Esophagus muscularis mucosa (tissue), 4 donors: ENCODE measurements around the gene CROCC2. TPM values are rescaled to one million over a fixed set of nuclear protein-coding genes. Genes with fewer than 3 reads are reported as not detected.

Source experiments
- DNase-seq: peaks from one replicate; pipeline ENCODE4 v3.0.0-alpha.2; 2017; ENCODE audit errors: extremely low spot score
- H3K27ac ChIP-seq, 4 donors: fragments of 200-600 bp; sonication (generic); replicated peaks in 1 of 4; 1 replicate in 3 of 4; 2 replicates in 1 of 4; pipeline ENCODE4 v1.5.1; 2016 to 2019; ENCODE audit warnings: mild to moderate bottlenecking in 1 of 4
- H3K27me3 ChIP-seq, 4 donors: fragments of 200-600 bp; sonication (generic); one replicate each; pipeline versions ENCODE4 v1.5.1 to v1.6.0; 2016 to 2019
- H3K36me3 ChIP-seq, 4 donors: fragments of 200-600 bp; sonication (generic); one replicate each; pipeline ENCODE4 v1.5.1; 2016 to 2019
- H3K4me1 ChIP-seq, 4 donors: fragments of 200-600 bp; sonication (generic); one replicate each; pipeline ENCODE4 v1.5.1; 2016 to 2019
- H3K4me3 ChIP-seq, 4 donors: fragments of 200-600 bp; sonication (generic); 1 replicate in 2 of 4; 2 replicates in 2 of 4; pipeline ENCODE4 v1.5.1; 2016 to 2019; ENCODE audit warnings: mild to moderate bottlenecking in 4 of 4, moderate library complexity in 1 of 4
- H3K9me3 ChIP-seq, 4 donors: fragments of 200-600 bp; sonication (generic); 1 replicate in 3 of 4; 2 replicates in 1 of 4; pipeline ENCODE4 v1.5.1; 2016 to 2019
- CTCF ChIP-seq, 3 experiments: fragments of 200-600 bp in 2 of 3; fragments of 450-650 bp in 1 of 3; sonication (generic) in 2 of 3; IDR thresholded peaks; one replicate each; pipeline ENCODE4 v1.5.1; 2017 to 2019; ENCODE audit warnings: antibody characterized with exemption in 3 of 3, mild to moderate bottlenecking in 2 of 3, moderate library complexity in 1 of 3
- EP300 ChIP-seq: sonication (generic); formaldehyde crosslinking; IDR thresholded peaks from one replicate; pipeline ENCODE4 v1.6.1; 2017; ENCODE audit warnings: antibody characterized with exemption
- POLR2A ChIP-seq: fragments of 450-650 bp; IDR thresholded peaks from one replicate; pipeline ENCODE4 v1.6.1; 2017; ENCODE audit warnings: antibody characterized with exemption, moderate library complexity, mild to moderate bottlenecking, low read depth
- POLR2AphosphoS5 ChIP-seq, 2 donors: sonication (generic); formaldehyde crosslinking; IDR thresholded peaks; one replicate each; pipeline ENCODE4 v1.6.1; 2017; ENCODE audit warnings: antibody characterized with exemption in 2 of 2
- WGBS: methylation state at CpG from one replicate; pipeline ENCODE4 v1.1.5; 2018; 5-methylcytosine and 5-hydroxymethylcytosine counted together
- intact Hi-C: fragments of 100-400 bp; cut with DNase I; formaldehyde crosslinking; loops from one replicate; pipeline ENCODE4 v1.15.1; 2023
- total RNA-seq, 4 donors: library from RNA; depleted of rRNA; stranded (reverse); fragments of >200 nt; gene quantifications; one replicate each; pipeline versions ENCODE4 v1.1.0 to v1.2.1, GENCODE V29; 2016

The CROCC2 gene
- total RNA-seq, 4 donors from 2014 or later: not detected

- intact Hi-C loops: no loop called here
Observed at GRCh38 chr2:240876035-240876474, 30.1 kb upstream of the CROCC2 start.

GRCh38 chr2:240876475-240877251, 29.5 kb upstream of the CROCC2 start:
- H3K9me3 ChIP-seq: no peaks in the 10 kb centered on the region
- H3K4me1 ChIP-seq: no peaks in the 10 kb centered on the region
- H3K27me3 ChIP-seq: no peaks in the 10 kb centered on the region
- no peak overlapping the region for H3K4me3 ChIP-seq
- no peaks in the 10 kb centered on the region for H3K36me3 ChIP-seq
- no peak for DNase-seq
- 86% methylated on average over 13 of the region's 18 CpGs for WGBS
- intact Hi-C loops: no loop called here
- H3K27ac ChIP-seq: no peak overlapping the region
- TF ChIP-seq CTCF (IDR thresholded peaks at IDR 0.05) (no peak), POLR2AphosphoS5 (IDR thresholded peaks at IDR 0.05) (no peak), EP300 (no peak), POLR2A (no peak)

More at GRCh38 chr2:240876035-240876474, 30.1 kb upstream of the CROCC2 start:
- no peak for TF ChIP-seq CTCF (IDR thresholded peaks at IDR 0.05)
- no peak for TF ChIP-seq EP300
- no peak for TF ChIP-seq POLR2A
- no peak for TF ChIP-seq POLR2AphosphoS5 (IDR thresholded peaks at IDR 0.05)
- H3K4me3 ChIP-seq: no peak overlapping the region
- H3K9me3 ChIP-seq: no peaks in the 10 kb centered on the region
- H3K27ac ChIP-seq: no peak overlapping the region
- 82% methylated on average over 7 of the region's 7 CpGs for WGBS
- H3K36me3 ChIP-seq: no peaks in the 10 kb centered on the region
- DNase-seq: no peak
- peaks cover 0 to 5% (median 0%) of the 10 kb centered on the region in 4 donors for H3K27me3 ChIP-seq
- H3K4me1 ChIP-seq: no peaks in the 10 kb centered on the region

DNA sequence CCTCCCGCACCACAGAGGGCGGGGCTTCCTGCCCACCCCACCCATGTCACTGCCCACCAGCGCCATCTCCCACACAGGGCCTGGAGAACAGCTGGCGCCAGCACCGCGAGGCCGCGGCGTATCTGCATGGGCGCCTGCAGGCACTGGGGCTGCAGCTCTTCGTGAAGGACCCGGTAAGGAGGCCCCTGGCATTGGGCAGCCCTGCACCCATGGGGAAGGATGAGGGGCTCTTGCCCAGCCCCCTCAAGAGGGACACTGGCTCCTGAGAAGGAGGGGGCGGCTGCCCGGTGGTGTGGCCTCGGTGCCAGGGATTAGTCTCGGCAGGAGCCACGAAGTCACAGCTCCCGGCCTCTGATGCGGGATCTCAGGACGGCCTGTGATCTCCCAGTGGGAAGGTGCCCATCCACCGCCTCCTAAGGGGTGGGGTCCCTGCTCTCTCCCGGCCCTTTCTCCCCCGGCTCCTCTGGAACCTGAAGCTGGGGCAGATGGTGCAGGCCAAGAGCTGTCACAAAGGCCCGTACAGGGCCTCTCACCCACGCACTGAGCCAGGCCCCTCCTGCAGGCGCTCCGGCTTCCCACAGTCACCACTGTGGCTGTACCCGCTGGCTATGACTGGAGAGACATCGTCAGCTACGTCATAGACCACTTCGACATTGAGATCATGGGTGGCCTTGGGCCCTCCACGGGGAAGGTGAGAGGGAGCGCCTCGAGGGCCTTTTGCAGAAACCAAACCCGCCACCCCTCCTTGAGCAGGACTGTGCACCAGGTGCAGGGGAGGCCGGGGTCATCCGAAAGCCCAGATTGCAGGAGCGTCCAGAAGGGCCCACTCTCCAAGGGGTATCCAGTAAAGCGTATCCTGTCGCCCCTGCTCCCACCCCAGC, 28.4 kb upstream of the CROCC2 start:
- no peaks in the 10 kb centered on the region for H3K4me1 ChIP-seq
- H3K9me3 ChIP-seq: no peaks in the 10 kb centered on the region
- no peak overlapping the region for H3K4me3 ChIP-seq
- H3K36me3 ChIP-seq: no peaks in the 10 kb centered on the region
- intact Hi-C loops: no loop called here
- no peak for TF ChIP-seq EP300
- TF ChIP-seq POLR2AphosphoS5 (IDR thresholded peaks at IDR 0.05): no peak
- no peak for TF ChIP-seq POLR2A
- TF ChIP-seq CTCF (IDR thresholded peaks at IDR 0.05): no peak
- 88% methylated on average over 8 of the region's 40 CpGs for WGBS
- no peaks in the 10 kb centered on the region for H3K27me3 ChIP-seq
- DNase-seq: no peak
- no peak overlapping the region for H3K27ac ChIP-seq

- no peak for TF ChIP-seq POLR2AphosphoS5 (IDR thresholded peaks at IDR 0.05)
- no peak for TF ChIP-seq EP300
- TF ChIP-seq CTCF (IDR thresholded peaks at IDR 0.05): no peak
- TF ChIP-seq POLR2A: no peak
- H3K4me1 ChIP-seq: no peaks in the 10 kb centered on the region
- intact Hi-C loops: no loop called here
- no peaks in the 10 kb centered on the region for H3K36me3 ChIP-seq
- no peak overlapping the region for H3K4me3 ChIP-seq
- no peaks in the 10 kb centered on the region for H3K9me3 ChIP-seq
- DNase-seq: no peak
- no peaks in the 10 kb centered on the region for H3K27me3 ChIP-seq
- no peak overlapping the region for H3K27ac ChIP-seq
- WGBS: 83% methylated on average over 4 of the region's 18 CpGs
Observed at GRCh38 chr2:240878341-240878936, 27.7 kb upstream of the CROCC2 start.
